ENCODE measurements around the gene KIF7. TPM values are rescaled to one million over a fixed set of nuclear protein-coding genes. Genes with fewer than 3 reads are reported as not detected.

KIF7 gene
- total and polyA plus RNA-seq, 10 of the 15 experiments (the other 5 are each of a cell fraction or from before 2014, with no cell fraction given), result 0.01 to 0.36 (median 0.10) TPM; not detected in 2

- no peak overlapping the region for H3K27ac ChIP-seq (ENCODE audit: control insufficient read depth, insufficient read depth)
- TF ChIP-seq TARDBP (IDR thresholded peaks at IDR 0.05; ENCODE audit: borderline replicate concordance) (no peak), RELA (IDR thresholded peaks at IDR 0.05; ENCODE audit: borderline replicate concordance, partially characterized antibody) (no peak), ZZZ3 (IDR thresholded peaks at IDR 0.05; ENCODE audit: control insufficient read depth, insufficient read length, low read depth) (no peak), SPI1 (IDR thresholded peaks at IDR 0.05; ENCODE audit: borderline replicate concordance, insufficient read depth, low read depth, low read length) (no peak), TCF7 (IDR thresholded peaks at IDR 0.05; ENCODE audit: borderline replicate concordance) (no peak), ATF7 (IDR thresholded peaks at IDR 0.05; ENCODE audit: low read depth) (no peak), SMARCA5 (IDR thresholded peaks at IDR 0.05) (no peak), FOXK2 (IDR thresholded peaks at IDR 0.05) (no peak), EP300 (IDR thresholded peaks at IDR 0.05; ENCODE audit: borderline replicate concordance in 1 of 2, control insufficient read depth in 1 of 2, low read depth in 2 of 2, low read length in 2 of 2) (no peak), SIX5 (IDR thresholded peaks at IDR 0.05; ENCODE audit: low read depth, low read length, severe bottlenecking) (no peak), SMAD1 (IDR thresholded peaks at IDR 0.05; ENCODE audit: low read depth, partially characterized antibody) (no peak), NR2C2 (IDR thresholded peaks at IDR 0.05; ENCODE audit: borderline replicate concordance, control insufficient read depth, insufficient read length, low read depth) (no peak), E2F4 (IDR thresholded peaks at IDR 0.05; ENCODE audit: low read depth, low read length) (no peak), ZNF217 (IDR thresholded peaks at IDR 0.05) (no peak)
- no peak for DNase-seq (ENCODE audit: low read depth, low spot score)
- peaks cover 18 to 35% of the 10 kb centered on the region in 2 experiments for H3K36me3 ChIP-seq (ENCODE audit: control insufficient read depth in 2 of 2, insufficient read depth in 2 of 2, low read length in 1 of 2)
- in situ Hi-C loops (cut with MboI), result loop anchor here (25.0 kb wide), 1 partner anchor 1374 kb away; the partner anchor contains the start of gene RCCD1
- FAIRE-seq, result no peak
- no peak overlapping the region for H2AFZ ChIP-seq (ENCODE audit: control insufficient read depth, low read depth, low read length)
- no peak overlapping the region for H3K4me2 ChIP-seq (ENCODE audit: control insufficient read depth, insufficient read depth)
- intact Hi-C loops (cut with micrococcal nuclease; ENCODE audit: unreplicated experiment), result no loop called here
- peaks cover 1% of the 10 kb centered on the region for H3K79me2 ChIP-seq (ENCODE audit: control insufficient read depth, insufficient read depth, low read length)
- no peaks in the 10 kb centered on the region for H3K4me1 ChIP-seq (ENCODE audit: control insufficient read depth, insufficient read depth, low read length)
- no peak overlapping the region for H3K4me3 ChIP-seq
- WGBS (ENCODE audit: insufficient coverage, insufficient replicate concordance, low lambda C conversion rate, missing lambda C conversion rate), result 99% methylated on average over 4 of the region's 4 CpGs
- no peaks in the 10 kb centered on the region for H3K27me3 ChIP-seq (replicated peaks in 1 of 2; ENCODE audit: control insufficient read depth in 2 of 2, insufficient read depth in 2 of 2, low read length in 1 of 2)
- ChIA-PET SMC1A (ENCODE audit: uncharacterized antibody, unreplicated experiment) (no interaction called here), RAD21 (ENCODE audit: unreplicated experiment) (no interaction called here), POLR2A (no interaction called here), CTCF (no interaction called here)
- H3K9me3 ChIP-seq (replicated peaks; ENCODE audit: control insufficient read depth, insufficient read depth, low read length), result no peaks in the 10 kb centered on the region
- ATAC-seq, result no peak
- no TSS peak for BruUV-seq (replicated peaks)
- H3K9ac ChIP-seq (ENCODE audit: control insufficient read depth, insufficient read depth, low read length), result no peak overlapping the region
- H4K20me1 ChIP-seq (ENCODE audit: control insufficient read depth, insufficient read depth), result no peaks in the 10 kb centered on the region
Measured at GRCh38 chr15:89587955-89588354, 67.3 kb downstream of the KIF7 start.

Measured in GM12878 (cell line).